ENCODE data around the gene MAML2.

DNA sequence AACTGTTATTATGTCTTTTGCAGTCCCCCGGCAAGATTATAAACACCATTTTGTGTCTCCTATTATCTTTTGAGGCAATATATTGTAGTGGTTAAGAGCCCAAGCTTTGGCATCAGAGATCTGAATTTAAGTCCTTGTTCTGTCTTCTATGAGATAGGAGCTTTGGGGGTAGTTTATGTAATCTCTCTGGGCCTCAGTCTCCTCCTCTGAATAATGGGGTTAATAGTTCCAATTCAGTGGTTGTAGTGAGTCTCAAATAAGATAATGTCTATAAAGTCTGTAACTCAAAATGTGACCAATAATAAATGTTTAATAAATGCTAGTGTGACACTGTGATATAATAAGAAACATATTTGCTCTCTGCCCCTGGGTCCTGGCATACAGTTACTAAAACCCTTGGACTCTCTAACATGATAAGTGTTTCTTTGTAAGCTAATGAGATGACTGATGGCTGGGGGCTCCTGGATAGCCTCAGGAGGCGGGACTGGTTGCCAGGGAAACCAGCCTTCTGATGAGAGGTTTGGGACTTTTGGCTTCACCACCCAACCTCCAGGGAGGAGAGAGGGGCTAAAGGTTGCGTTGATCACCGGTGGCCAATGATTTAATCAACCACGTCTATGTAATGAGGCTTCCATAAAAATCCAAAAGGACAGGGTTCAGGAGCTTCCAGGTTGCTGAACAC is 235.7 kb downstream of the MAML2 start:
- TF ChIP-seq, protein P1, sequence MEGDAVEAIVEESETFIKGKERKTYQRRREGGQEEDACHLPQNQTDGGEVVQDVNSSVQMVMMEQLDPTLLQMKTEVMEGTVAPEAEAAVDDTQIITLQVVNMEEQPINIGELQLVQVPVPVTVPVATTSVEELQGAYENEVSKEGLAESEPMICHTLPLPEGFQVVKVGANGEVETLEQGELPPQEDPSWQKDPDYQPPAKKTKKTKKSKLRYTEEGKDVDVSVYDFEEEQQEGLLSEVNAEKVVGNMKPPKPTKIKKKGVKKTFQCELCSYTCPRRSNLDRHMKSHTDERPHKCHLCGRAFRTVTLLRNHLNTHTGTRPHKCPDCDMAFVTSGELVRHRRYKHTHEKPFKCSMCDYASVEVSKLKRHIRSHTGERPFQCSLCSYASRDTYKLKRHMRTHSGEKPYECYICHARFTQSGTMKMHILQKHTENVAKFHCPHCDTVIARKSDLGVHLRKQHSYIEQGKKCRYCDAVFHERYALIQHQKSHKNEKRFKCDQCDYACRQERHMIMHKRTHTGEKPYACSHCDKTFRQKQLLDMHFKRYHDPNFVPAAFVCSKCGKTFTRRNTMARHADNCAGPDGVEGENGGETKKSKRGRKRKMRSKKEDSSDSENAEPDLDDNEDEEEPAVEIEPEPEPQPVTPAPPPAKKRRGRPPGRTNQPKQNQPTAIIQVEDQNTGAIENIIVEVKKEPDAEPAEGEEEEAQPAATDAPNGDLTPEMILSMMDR (IDR thresholded peaks at IDR 0.05) = no peak
- TF ChIP-seq POLR2AphosphoS5 (IDR thresholded peaks at IDR 0.05) (no peak), POLR2A (IDR thresholded peaks at IDR 0.05; ENCODE audit: low read depth) (no peak)

Data from esophagus muscularis mucosa (tissue), 3 donors.